PFSK-1 (cell line): ENCODE measurements around the gene FOXP2. TPM values are rescaled to one million over a fixed set of nuclear protein-coding genes. Genes with fewer than 3 reads are reported as not detected.

ENCODE experiments used
- FOXP2 ChIP-seq: optimal IDR thresholded peaks from 2 replicates; pipeline ENCODE3; 2011; ENCODE audit warnings: borderline replicate concordance, control low read depth, inconsistent platforms; ENCODE audit not compliant: insufficient read depth; ENCODE audit errors: extremely low read length, extremely low read depth
- POLR2AphosphoS5 ChIP-seq: IDR thresholded peaks from 2 replicates; pipeline ENCODE4 v1.6.1; 2012; ENCODE audit warnings: low read depth, mild to moderate bottlenecking, control low read depth, low read length, moderate library complexity
- REST ChIP-seq, 2 experiments: IDR thresholded peaks; 2 replicates each; pipeline versions ENCODE4 v1.6.1 to v1.8.0; 2011 to 2012; ENCODE audit warnings: low read depth in 2 of 2, low read length in 2 of 2, control low read depth in 1 of 2, inconsistent platforms in 1 of 2, mild to moderate bottlenecking in 1 of 2, moderate library complexity in 1 of 2; ENCODE audit not compliant: insufficient read depth in 1 of 2
- SIN3A ChIP-seq: IDR thresholded peaks from 2 replicates; pipeline ENCODE4 v1.6.1; 2012; ENCODE audit warnings: mild to moderate bottlenecking, low read length, moderate library complexity, borderline replicate concordance; ENCODE audit not compliant: insufficient read depth
- TAF1 ChIP-seq: IDR thresholded peaks from 2 replicates; pipeline ENCODE4 v1.6.1; 2012; ENCODE audit warnings: low read length, control low read depth, borderline replicate concordance; ENCODE audit not compliant: insufficient read depth
- polyA plus RNA-seq: library from polyadenylated mRNA; unstranded; fragments of >200 nt; gene quantifications from one replicate; pipeline ENCODE4 v1.2.1, GENCODE V29; 2012; ENCODE audit warnings: low read depth, missing spikeins; ENCODE audit not compliant: insufficient read length

FOXP2 gene
- polyA plus RNA-seq: 24.1 TPM

- TF ChIP-seq FOXP2 (no peak), SIN3A (peak; percentile 78; the same call in 1 of the 2 replicates), REST (IDR thresholded peaks at IDR 0.05; ENCODE audit: insufficient read depth in 1 of 2, low read depth in 2 of 2, low read length in 2 of 2) (no peak), TAF1 (no peak), POLR2AphosphoS5 (peak; percentile 70; the same call in 1 of the 2 replicates)
Observed at GRCh38 chr7:114414156-114415063, at the start of gene FOXP2. TSS of gene FOXP2 (plus strand) at chr7:114414815. CDS start at chr7:114426512, 11,697 bp downstream.

GRCh38 chr7:114365791-114366190 lies 48.8 kb upstream of the FOXP2 start:
- TF ChIP-seq REST (IDR thresholded peaks at IDR 0.05; ENCODE audit: insufficient read depth in 1 of 2, low read depth in 2 of 2, low read length in 2 of 2) (no peak), FOXP2 (no peak), SIN3A (no peak), POLR2AphosphoS5 (no peak), TAF1 (no peak)

GRCh38 chr7:114368492-114368891 lies 46.1 kb upstream of the FOXP2 start:
- no peak for TF ChIP-seq REST (IDR thresholded peaks at IDR 0.05; ENCODE audit: insufficient read depth in 1 of 2, low read depth in 2 of 2, low read length in 2 of 2)
- no peak for TF ChIP-seq TAF1
- no peak for TF ChIP-seq SIN3A

- TF ChIP-seq REST (IDR thresholded peaks at IDR 0.05; ENCODE audit: insufficient read depth in 1 of 2, low read depth in 2 of 2, low read length in 2 of 2) (no peak), TAF1 (no peak), POLR2AphosphoS5 (no peak), FOXP2 (no peak), SIN3A (no peak)
Observed at GRCh38 chr7:114369294-114369693, 45.3 kb upstream of the FOXP2 start.
